Right cardiac atrium (tissue), 5 donors: Measurements from ENCODE around the gene ITPRIP. TPM values are rescaled to one million over a fixed set of nuclear protein-coding genes. Genes with fewer than 3 reads are reported as not detected.

Source experiments
- ATAC-seq, 2 donors: fragments of 200-7000 bp; cut with Tn5 transposase; one replicate each; pipeline versions ENCODE4 v1.8.0 to v1.9.1; 2020; ENCODE audit warnings: moderate library complexity in 2 of 2, mild to moderate bottlenecking in 1 of 2
- DNase-seq, 3 donors: peaks; one replicate each; pipeline ENCODE4 v3.0.0-alpha.2; 2020
- H3K27ac ChIP-seq: one replicate; pipeline ENCODE4 v1.5.1; 2013; ENCODE audit warnings: mild to moderate bottlenecking, low read length, control low read depth, moderate library complexity
- H3K27me3 ChIP-seq: one replicate; pipeline ENCODE4 v1.6.1; 2013; ENCODE audit not compliant: control insufficient read depth, insufficient read depth
- H3K4me1 ChIP-seq: one replicate; pipeline ENCODE4 v1.6.1; 2013; ENCODE audit warnings: low read length; ENCODE audit not compliant: control insufficient read depth, insufficient read depth
- H3K4me3 ChIP-seq: one replicate; pipeline ENCODE4 v1.5.1; 2013; ENCODE audit warnings: low read length, control low read depth
- H3K9me3 ChIP-seq: one replicate; pipeline ENCODE4 v1.6.1; 2013; ENCODE audit warnings: low read length; ENCODE audit not compliant: control insufficient read depth
- WGBS: extraction: QIAGEN DNeasy Blood & Tissue Kit; methylation state at CpG from one replicate; pipeline ENCODE4 v1.1.7; 2013; 5-methylcytosine and 5-hydroxymethylcytosine counted together
- intact Hi-C, 4 donors: fragments of 100-400 bp; cut with DNase I; formaldehyde crosslinking; loops; one replicate each; pipeline versions ENCODE4 v1.11.0 to v1.14.0; 2022 to 2023
- polyA plus RNA-seq: library from polyadenylated mRNA; stranded (reverse); fragments of 200-250 nt; gene quantifications from one replicate; pipeline ENCODE4 v1.2.3, GENCODE V29; 2013
- total RNA-seq, 4 donors: library from RNA; stranded (reverse); fragmentation: NEBNext Ultra II Directional; extraction: Animal tissue kit (Norgen Biotek cat#: 25700); gene quantifications; one replicate each; pipeline ENCODE4 v1.2.1, GENCODE V29; 2021
- donor health status: healthy with polysubstance abuse.
- donor health status: DM: no; HTN: yes; CAD: no.
- donor health status: DM: no; HTN: no; CAD: no.
- donor health status: DM: no; HTN: yes; CAD: no; lungs with severe emphysema.
- donor health status: DM: yes; HTN: yes; CAD: no.

Gene ITPRIP
- total and polyA plus RNA-seq, 5 donors: 29.1 to 83.3 (median 42.7) TPM

DNA sequence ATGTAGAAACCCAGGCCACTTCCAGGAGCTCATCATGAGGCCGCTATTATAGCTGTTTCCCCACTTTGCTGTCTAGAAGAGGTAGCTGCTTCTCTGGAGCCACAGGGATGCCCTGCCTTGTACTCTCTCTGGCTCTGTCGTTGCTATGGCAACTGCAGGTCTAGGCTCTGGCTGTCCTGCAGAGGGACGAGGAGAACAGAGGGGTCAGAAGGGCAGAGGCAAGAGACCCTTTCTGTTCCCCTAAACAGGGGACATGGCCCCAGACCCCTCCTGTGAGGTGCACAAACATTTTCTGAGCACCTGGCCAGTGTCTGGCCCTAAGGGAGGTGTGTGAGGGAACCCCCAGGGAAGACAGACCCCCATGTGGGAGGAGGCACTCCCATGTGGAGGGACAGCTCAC is 31.4 kb downstream of the ITPRIP start:
- H3K4me1 ChIP-seq: peaks cover 28% of the 10 kb centered on the region
- ATAC-seq (no peak), DNase-seq (no peak)
- intact Hi-C loops: loop anchor here in 1 of 4 donors (5.0 kb wide), 1 partner anchor 40 kb away; no protein-coding TSS in a partner anchor
- 71% methylated on average over 3 of the region's 3 CpGs for WGBS
- H3K27ac ChIP-seq: peak overlapping the region; percentile 77
- no peak overlapping the region for H3K4me3 ChIP-seq
- H3K9me3 ChIP-seq: no peaks in the 10 kb centered on the region
- H3K27me3 ChIP-seq: no peaks in the 10 kb centered on the region

DNA sequence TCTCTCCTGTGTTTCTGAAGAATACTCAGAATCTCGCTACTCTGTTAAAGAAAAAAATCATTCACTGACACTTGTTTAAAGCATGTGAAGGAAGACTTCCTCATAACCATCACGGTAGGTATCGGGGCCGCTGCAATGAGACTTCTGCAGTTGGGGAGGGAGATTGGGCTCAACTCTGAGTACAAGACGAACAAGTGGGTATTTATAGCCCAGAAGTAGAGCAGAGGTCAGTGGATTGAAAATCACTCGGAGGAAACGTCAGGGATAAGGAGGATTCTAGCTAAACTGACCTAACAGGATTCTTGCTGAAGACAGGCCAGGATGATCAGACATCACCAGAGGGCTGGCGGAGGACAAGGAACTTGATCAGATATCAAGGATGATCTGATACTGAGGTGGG is 33.3 kb downstream of the ITPRIP start:
- Histone ChIP-seq H3K27ac (peak overlapping the region; percentile 89), H3K27me3 (no peaks in the 10 kb centered on the region), H3K4me3 (no peak overlapping the region), H3K4me1 (peaks cover 25% of the 10 kb centered on the region), H3K9me3 (no peaks in the 10 kb centered on the region)
- intact Hi-C loops: loop anchor here in 3 of 4 donors (5.0 kb wide), 3 partner anchors 32 to 47 kb away; partner anchors contain the start of genes ITPRIP (in 2 of the 3) and CFAP58 (in 1 of the 3)
- 38% methylated on average over 8 of the region's 8 CpGs for WGBS
- ATAC-seq: no peak
- no peak for DNase-seq

DNA sequence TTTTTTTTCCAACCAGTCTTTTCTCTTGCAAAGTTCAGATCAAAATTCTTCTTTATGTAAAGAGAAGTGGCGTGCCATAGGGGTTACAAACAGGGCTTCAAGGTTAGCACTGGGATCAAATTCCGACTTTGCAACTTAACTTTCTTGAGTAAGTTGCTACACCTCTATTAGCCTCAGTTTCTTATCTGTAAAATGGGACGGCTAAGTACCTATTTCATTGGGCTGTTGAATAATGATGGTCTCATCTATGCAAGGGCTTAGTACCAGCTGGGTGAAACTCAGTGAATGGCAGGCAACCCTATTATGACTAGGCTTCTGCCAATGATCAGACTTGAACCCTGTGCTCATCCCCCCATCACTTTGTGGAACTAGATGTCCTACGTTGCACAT is 33.9 kb downstream of the ITPRIP start:
- Histone ChIP-seq H3K4me1 (peaks cover 29% of the 10 kb centered on the region), H3K27me3 (no peaks in the 10 kb centered on the region), H3K9me3 (no peaks in the 10 kb centered on the region), H3K4me3 (no peak overlapping the region), H3K27ac (peak overlapping the region; percentile 87)
- intact Hi-C loops: loop anchor here in 3 of 4 donors (5.0 kb wide), 2 partner anchors 33 to 48 kb away; partner anchors contain the start of genes ITPRIP (in 2 of the 3) and CFAP58 (in 1 of the 3)
- WGBS: 87% methylated on average over 4 of the region's 4 CpGs
- DNase-seq: no peak
- no peak for ATAC-seq

GRCh38 chr10:104303594-104304355 is 34.5 kb downstream of the ITPRIP start:
- no peak for ATAC-seq
- intact Hi-C loops: loop anchor here in 3 of 4 donors (5.0 kb wide), 2 partner anchors 34 to 49 kb away; partner anchors contain the start of genes ITPRIP (in 2 of the 3) and CFAP58 (in 1 of the 3)
- peak overlapping the region; percentile 61 for H3K27ac ChIP-seq
- H3K4me1 ChIP-seq: peaks cover 29% of the 10 kb centered on the region
- 49% methylated on average over 2 of the region's 2 CpGs for WGBS
- no peak for DNase-seq
- H3K27me3 ChIP-seq: no peaks in the 10 kb centered on the region
- H3K9me3 ChIP-seq: no peaks in the 10 kb centered on the region
- H3K4me3 ChIP-seq: no peak overlapping the region

DNA sequence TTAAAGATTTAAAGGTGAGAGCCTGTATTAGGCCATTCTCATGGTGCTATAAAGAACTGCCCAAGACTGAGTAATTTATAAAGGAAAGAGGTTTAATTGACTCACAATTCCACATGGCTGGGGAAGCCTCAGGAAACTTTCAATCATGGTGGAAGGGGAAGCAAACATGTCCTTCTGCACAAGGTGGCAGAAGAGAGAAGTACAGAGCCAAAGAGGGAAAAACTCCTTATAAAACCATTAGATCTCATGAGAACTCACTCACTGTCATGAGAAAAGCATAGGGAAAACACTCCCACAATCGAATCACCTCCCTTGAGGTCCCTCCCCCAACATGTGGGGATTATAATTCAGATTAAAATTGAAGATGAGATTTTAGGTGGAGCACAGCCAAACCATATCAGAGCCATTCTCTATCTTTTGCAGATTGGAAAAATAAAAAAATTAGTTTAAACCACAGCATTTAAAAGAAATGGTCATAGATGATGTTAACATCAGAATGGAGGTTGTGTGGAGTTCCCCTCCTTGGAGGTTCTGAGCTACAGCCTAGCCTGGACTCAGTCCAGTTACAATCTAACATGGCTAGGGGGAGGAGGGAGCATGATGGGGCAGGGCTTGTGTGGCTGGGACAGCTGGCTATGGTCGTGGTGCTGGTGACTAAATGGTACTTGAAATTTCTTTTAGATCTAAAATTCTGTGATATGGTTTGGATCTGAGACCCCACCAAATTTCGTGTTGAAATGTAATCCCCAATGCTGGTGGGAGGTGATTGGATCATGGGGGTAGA is 36.2 kb downstream of the ITPRIP start:
- H3K27me3 ChIP-seq: no peaks in the 10 kb centered on the region
- H3K27ac ChIP-seq: no peak overlapping the region
- DNase-seq (no peak), ATAC-seq (no peak)
- 65% methylated on average over 3 of the region's 3 CpGs for WGBS
- intact Hi-C loops: loop anchor here in 3 of 4 donors (5.0 kb wide), 2 partner anchors 35 to 50 kb away; partner anchors contain the start of genes ITPRIP (in 2 of the 3) and CFAP58 (in 1 of the 3)
- H3K4me1 ChIP-seq: peaks cover 27% of the 10 kb centered on the region
- H3K9me3 ChIP-seq: no peaks in the 10 kb centered on the region
- no peak overlapping the region for H3K4me3 ChIP-seq

- DNase-seq (peak; percentile 81 to 85 (median 84)), ATAC-seq (peak; percentile 69 to 83)
- 18% methylated on average over 7 of the region's 7 CpGs for WGBS
- intact Hi-C loops: loop anchor here in 3 of 4 donors (5.0 kb wide), 2 partner anchors 36 to 51 kb away; partner anchors contain the start of genes ITPRIP (in 2 of the 3) and CFAP58 (in 1 of the 3)
- H3K27me3 ChIP-seq: no peaks in the 10 kb centered on the region
- peak overlapping the region; percentile 100 for H3K27ac ChIP-seq
- peaks cover 25% of the 10 kb centered on the region for H3K4me1 ChIP-seq
- no peaks in the 10 kb centered on the region for H3K9me3 ChIP-seq
- H3K4me3 ChIP-seq: no peak overlapping the region
Measured at GRCh38 chr10:104300736-104301292, 37.5 kb downstream of the ITPRIP start.

GRCh38 chr10:104300002-104300735 is 38.1 kb downstream of the ITPRIP start:
- H3K4me3 ChIP-seq: no peak overlapping the region
- H3K4me1 ChIP-seq: peaks cover 24% of the 10 kb centered on the region
- ATAC-seq: peak; percentile 80 to 88
- WGBS: 24% methylated on average over 12 of the region's 12 CpGs
- intact Hi-C loops: loop anchor here in 3 of 4 donors (5.0 kb wide), 2 partner anchors 37 to 52 kb away; partner anchors contain the start of genes ITPRIP (in 2 of the 3) and CFAP58 (in 1 of the 3)
- DNase-seq: peak; percentile 72 to 83 (median 83)
- H3K27me3 ChIP-seq: no peaks in the 10 kb centered on the region
- no peaks in the 10 kb centered on the region for H3K9me3 ChIP-seq
- peak overlapping the region; percentile 100 for H3K27ac ChIP-seq

DNA sequence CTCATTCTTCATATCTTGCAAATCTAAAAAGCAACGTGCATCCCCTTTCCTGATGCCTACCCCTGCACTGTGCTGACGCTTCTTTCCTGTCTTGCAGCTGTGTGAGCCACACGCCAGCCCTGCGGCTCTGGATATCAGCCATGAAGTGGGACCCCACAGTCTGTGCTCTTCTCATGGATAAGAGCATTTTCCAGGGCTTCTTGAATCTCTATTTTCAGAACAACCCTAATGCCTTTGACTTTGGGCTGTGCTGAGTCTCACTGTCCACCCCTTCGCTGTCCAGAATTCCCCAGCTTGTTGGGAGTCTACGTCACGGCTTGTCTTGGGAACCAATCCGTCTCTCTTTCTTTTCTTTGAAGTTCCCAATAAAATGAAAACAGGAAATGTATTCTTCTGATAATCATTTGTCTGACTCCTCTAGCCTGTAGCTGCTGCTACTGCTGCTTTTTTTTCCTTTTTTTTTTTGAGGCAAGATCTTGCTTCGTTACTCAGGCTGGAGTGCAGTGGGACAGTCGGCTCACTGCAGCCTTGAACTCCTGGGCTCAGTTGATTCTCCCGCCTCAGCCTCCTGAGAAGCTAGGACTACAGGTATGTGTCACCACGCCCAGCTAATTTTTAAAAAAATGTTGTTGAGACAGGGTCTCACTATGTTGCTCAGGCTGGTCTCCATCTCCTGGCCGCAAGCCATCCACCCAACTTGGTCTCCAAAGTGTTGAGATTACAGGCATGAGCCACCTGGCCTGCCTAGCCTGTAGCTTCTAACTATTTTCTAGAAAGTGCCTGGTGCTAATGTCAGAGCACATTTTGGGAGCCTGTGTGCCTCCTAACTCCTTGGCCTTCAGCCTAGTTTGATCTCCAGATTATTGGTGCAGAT is 39.0 kb downstream of the ITPRIP start:
- intact Hi-C loops: loop anchor here in 1 of 4 donors (5.0 kb wide), 1 partner anchor 38 kb away; the partner anchor contains the start of gene ITPRIP
- Histone ChIP-seq H3K9me3 (no peaks in the 10 kb centered on the region), H3K4me3 (no peak overlapping the region), H3K27ac (peak overlapping the region; percentile 100), H3K27me3 (no peaks in the 10 kb centered on the region), H3K4me1 (peaks cover 21% of the 10 kb centered on the region)
- DNase-seq (peak in 2 of 3 donors; percentile 53 to 67), ATAC-seq (peak; percentile 16 to 56)
- WGBS: 26% methylated on average over 13 of the region's 13 CpGs
